ENCODE data around the gene KDM3A. TPM values are rescaled to one million over a fixed set of nuclear protein-coding genes. Genes with fewer than 3 reads are reported as not detected.

The KDM3A gene
- total and polyA plus RNA-seq, 9 of the 15 experiments (the other 6 are each of a cell fraction or from before 2014, with no cell fraction given): 7.5 to 95.4 (median 24.8) TPM

DNA sequence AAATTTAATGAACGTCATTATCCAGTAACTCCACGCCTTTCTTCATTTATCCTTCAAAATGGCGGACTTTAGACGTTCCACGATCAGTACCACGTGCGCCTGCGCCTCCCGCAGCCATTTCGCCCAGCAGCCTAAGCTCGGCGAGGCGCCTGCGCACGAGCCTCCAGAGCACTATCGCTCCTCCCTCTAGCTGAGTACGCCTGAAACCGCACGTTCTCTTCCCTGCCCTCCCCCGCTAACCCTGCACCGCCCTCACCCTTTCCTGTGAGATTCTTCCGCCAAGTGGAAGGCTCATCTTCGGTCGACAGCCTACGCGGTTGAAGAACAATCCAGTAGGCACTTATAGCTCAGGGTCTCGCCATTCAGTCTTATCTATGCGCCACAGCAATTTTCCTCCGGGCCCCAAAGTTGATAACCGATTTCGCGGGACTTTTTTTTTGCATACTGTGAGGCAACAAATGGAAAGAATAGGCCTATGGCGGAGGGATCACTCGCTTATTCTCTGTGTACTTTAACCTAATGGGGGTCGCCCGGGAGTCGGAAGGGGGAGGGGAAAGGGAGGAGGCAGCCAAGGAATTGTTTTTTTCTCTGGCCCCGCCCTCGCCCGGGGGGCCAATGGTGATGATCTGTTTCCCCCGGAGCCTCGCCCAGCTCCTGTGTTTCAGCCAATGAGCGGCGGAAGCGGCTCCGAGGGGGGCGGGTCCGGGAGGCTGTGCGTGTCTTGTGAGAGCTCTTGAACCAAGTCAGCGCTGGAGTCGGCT lies at the start of gene KDM3A (continued):
- TF ChIP-seq TEAD4 (IDR thresholded peaks at IDR 0.05; ENCODE audit: low read length) (peak; percentile 76), TEAD4 (CRISPR knock-in tag; IDR thresholded peaks at IDR 0.05; ENCODE audit: borderline replicate concordance) (no peak; the same call in 1 of the 2 replicates), ZNF507 (tag; conservative IDR thresholded peaks at IDR 0.05) (no peak), BHLHE40 (IDR thresholded peaks at IDR 0.05; ENCODE audit: low read length) (peak; percentile 91), RHOXF2B (CRISPR knock-in tag; conservative IDR thresholded peaks at IDR 0.05) (no peak), ZNF212 (CRISPR knock-in tag; IDR thresholded peaks at IDR 0.05) (0 out of 2 replicates have a peak, but pooled peaks have one; percentile 32), ZNF280B (CRISPR knock-in tag; IDR thresholded peaks at IDR 0.05) (no peak), ZNF589 (CRISPR knock-in tag; IDR thresholded peaks at IDR 0.05; ENCODE audit: low read depth) (peak; percentile 98; the same call in 1 of the 2 replicates), TRIM24 (IDR thresholded peaks at IDR 0.05) (peak; percentile 93 to 94), ZNF584 (CRISPR knock-in tag; IDR thresholded peaks at IDR 0.05; ENCODE audit: low read depth) (no peak; the same call in 1 of the 2 replicates), RBFOX2 (IDR thresholded peaks at IDR 0.05; ENCODE audit: low read depth, low read length) (no peak), RNF2 (IDR thresholded peaks at IDR 0.05) (peak; percentile 97), ZNF217 (CRISPR knock-in tag; IDR thresholded peaks at IDR 0.05) (no peak), ZBTB2 (IDR thresholded peaks at IDR 0.05) (peak; percentile 97), RBM22 (IDR thresholded peaks at IDR 0.05; ENCODE audit: low read depth, low read length, poor library complexity, severe bottlenecking) (no peak), MTA1 (IDR thresholded peaks at IDR 0.05; ENCODE audit: borderline replicate concordance) (peak; percentile 92), ZNF780A (CRISPR knock-in tag; IDR thresholded peaks at IDR 0.05) (no peak), CCAR2 (IDR thresholded peaks at IDR 0.05; ENCODE audit: low read depth, low read length) (0 out of 2 replicates have a peak, but pooled peaks have one; percentile 76), NR3C1 (CRISPR knock-in tag; IDR thresholded peaks at IDR 0.05) (no peak), MCM2 (IDR thresholded peaks at IDR 0.05; ENCODE audit: low read depth) (no peak), PCBP1 (IDR thresholded peaks at IDR 0.05; ENCODE audit: low read depth, low read length, poor library complexity, severe bottlenecking) (peak; percentile 25), ZNF280A (IDR thresholded peaks at IDR 0.05; ENCODE audit: low read depth, partially characterized antibody) (no peak)
- TF ChIP-seq, protein P1, sequence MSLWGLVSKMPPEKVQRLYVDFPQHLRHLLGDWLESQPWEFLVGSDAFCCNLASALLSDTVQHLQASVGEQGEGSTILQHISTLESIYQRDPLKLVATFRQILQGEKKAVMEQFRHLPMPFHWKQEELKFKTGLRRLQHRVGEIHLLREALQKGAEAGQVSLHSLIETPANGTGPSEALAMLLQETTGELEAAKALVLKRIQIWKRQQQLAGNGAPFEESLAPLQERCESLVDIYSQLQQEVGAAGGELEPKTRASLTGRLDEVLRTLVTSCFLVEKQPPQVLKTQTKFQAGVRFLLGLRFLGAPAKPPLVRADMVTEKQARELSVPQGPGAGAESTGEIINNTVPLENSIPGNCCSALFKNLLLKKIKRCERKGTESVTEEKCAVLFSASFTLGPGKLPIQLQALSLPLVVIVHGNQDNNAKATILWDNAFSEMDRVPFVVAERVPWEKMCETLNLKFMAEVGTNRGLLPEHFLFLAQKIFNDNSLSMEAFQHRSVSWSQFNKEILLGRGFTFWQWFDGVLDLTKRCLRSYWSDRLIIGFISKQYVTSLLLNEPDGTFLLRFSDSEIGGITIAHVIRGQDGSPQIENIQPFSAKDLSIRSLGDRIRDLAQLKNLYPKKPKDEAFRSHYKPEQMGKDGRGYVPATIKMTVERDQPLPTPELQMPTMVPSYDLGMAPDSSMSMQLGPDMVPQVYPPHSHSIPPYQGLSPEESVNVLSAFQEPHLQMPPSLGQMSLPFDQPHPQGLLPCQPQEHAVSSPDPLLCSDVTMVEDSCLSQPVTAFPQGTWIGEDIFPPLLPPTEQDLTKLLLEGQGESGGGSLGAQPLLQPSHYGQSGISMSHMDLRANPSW (CRISPR knock-in tag; IDR thresholded peaks at IDR 0.05): no peak
